Measurements from ENCODE around the gene PBX1. TPM values are rescaled to one million over a fixed set of nuclear protein-coding genes. Genes with fewer than 3 reads are reported as not detected.

Gene PBX1
- total and polyA plus RNA-seq, 2 experiments from 2014 or later = 14.8 to 61.6 TPM

- H3K36me3 ChIP-seq (replicated peaks; ENCODE audit: insufficient read depth, low read depth) = no peaks in the 10 kb centered on the region
- no peaks in the 10 kb centered on the region for H3K9me3 ChIP-seq (ENCODE audit: low read depth)
- H4K20me1 ChIP-seq (ENCODE audit: insufficient read depth, poor library complexity, severe bottlenecking) = no peaks in the 10 kb centered on the region
- peaks cover 59% of the 10 kb centered on the region for H3K79me2 ChIP-seq
- H3K27me3 ChIP-seq = no peaks in the 10 kb centered on the region
- DNase-seq (ENCODE audit: low spot score) = peak; percentile 39
- H2AFZ ChIP-seq = no peak overlapping the region
- peak overlapping the region; percentile 93 for H3K27ac ChIP-seq
- no peaks in the 10 kb centered on the region for H3K9me2 ChIP-seq (replicated peaks; ENCODE audit: insufficient read depth)
- peak overlapping the region; percentile 61 for H3K4me2 ChIP-seq
- WGBS (ENCODE audit: low lambda C conversion rate, missing lambda C conversion rate) = 36% methylated on average over 16 of the region's 16 CpGs
- H3K4me1 ChIP-seq (ENCODE audit: insufficient read depth) = peaks cover 60% of the 10 kb centered on the region
- no peak for TF ChIP-seq EZH2phosphoT487 (IDR thresholded peaks at IDR 0.05; ENCODE audit: low read depth, severe bottlenecking, unreplicated experiment)
- no peak for TF ChIP-seq EZH2 (IDR thresholded peaks at IDR 0.05; ENCODE audit: borderline replicate concordance)
- no peak for TF ChIP-seq CTCF (IDR thresholded peaks at IDR 0.05; ENCODE audit: poor library complexity)
- H3K4me3 ChIP-seq = no peak overlapping the region
These were observed 216.1 kb downstream of the PBX1 start for GRCh38 chr1:164774819-164775654.

GRCh38 chr1:164777518-164777917, 218.5 kb downstream of the PBX1 start:
- no peak for DNase-seq (ENCODE audit: low spot score)
- H4K20me1 ChIP-seq (ENCODE audit: insufficient read depth, poor library complexity, severe bottlenecking) = no peaks in the 10 kb centered on the region
- no peak overlapping the region for H3K27ac ChIP-seq
- peaks cover 56% of the 10 kb centered on the region for H3K4me1 ChIP-seq (ENCODE audit: insufficient read depth)
- H3K27me3 ChIP-seq = no peaks in the 10 kb centered on the region
- H3K4me2 ChIP-seq = no peak overlapping the region
- H3K36me3 ChIP-seq (replicated peaks; ENCODE audit: insufficient read depth, low read depth) = no peaks in the 10 kb centered on the region
- peaks cover 84% of the 10 kb centered on the region for H3K79me2 ChIP-seq
- TF ChIP-seq EZH2 (IDR thresholded peaks at IDR 0.05; ENCODE audit: borderline replicate concordance) (no peak), CTCF (IDR thresholded peaks at IDR 0.05; ENCODE audit: poor library complexity) (no peak), EZH2phosphoT487 (IDR thresholded peaks at IDR 0.05; ENCODE audit: low read depth, severe bottlenecking, unreplicated experiment) (no peak)
- H3K4me3 ChIP-seq = no peak overlapping the region
- no peak overlapping the region for H2AFZ ChIP-seq
- no peaks in the 10 kb centered on the region for H3K9me3 ChIP-seq (ENCODE audit: low read depth)
- WGBS (ENCODE audit: low lambda C conversion rate, missing lambda C conversion rate) = 56% methylated on average over 2 of the region's 2 CpGs
- H3K9me2 ChIP-seq (replicated peaks; ENCODE audit: insufficient read depth) = no peaks in the 10 kb centered on the region

- TF ChIP-seq EZH2 (IDR thresholded peaks at IDR 0.05; ENCODE audit: borderline replicate concordance) (no peak), EZH2phosphoT487 (IDR thresholded peaks at IDR 0.05; ENCODE audit: low read depth, severe bottlenecking, unreplicated experiment) (no peak), CTCF (IDR thresholded peaks at IDR 0.05; ENCODE audit: poor library complexity) (no peak)
- Histone ChIP-seq H4K20me1 (ENCODE audit: insufficient read depth, poor library complexity, severe bottlenecking) (no peaks in the 10 kb centered on the region), H3K4me2 (no peak overlapping the region), H3K79me2 (peaks cover 87% of the 10 kb centered on the region), H3K36me3 (replicated peaks; ENCODE audit: insufficient read depth, low read depth) (no peaks in the 10 kb centered on the region), H3K9me2 (replicated peaks; ENCODE audit: insufficient read depth) (no peaks in the 10 kb centered on the region), H2AFZ (no peak overlapping the region), H3K27me3 (no peaks in the 10 kb centered on the region), H3K4me1 (ENCODE audit: insufficient read depth) (peaks cover 37% of the 10 kb centered on the region), H3K27ac (no peak overlapping the region), H3K9me3 (ENCODE audit: low read depth) (no peaks in the 10 kb centered on the region), H3K4me3 (no peak overlapping the region)
- DNase-seq (ENCODE audit: low spot score) = no peak
- 87% methylated on average over 3 of the region's 3 CpGs for WGBS (ENCODE audit: low lambda C conversion rate, missing lambda C conversion rate)
These were observed 220.4 kb downstream of the PBX1 start for GRCh38 chr1:164779376-164779775.
